ENCODE data around the gene APBB1. TPM values are rescaled to one million over a fixed set of nuclear protein-coding genes. Genes with fewer than 3 reads are reported as not detected.

APBB1 gene
- total and polyA plus RNA-seq, 10 of the 15 experiments (the other 5 are each of a cell fraction or from before 2014, with no cell fraction given) = 0.31 to 10.6 (median 5.4) TPM

GRCh38 chr11:6402561-6402981 is 16.3 kb downstream of the APBB1 start (continued):
- TF ChIP-seq PAX8 (IDR thresholded peaks at IDR 0.05) (no peak), PAX5 (IDR thresholded peaks at IDR 0.05; ENCODE audit: borderline replicate concordance, low read depth, low read length) (peak; percentile 89), ATF2 (IDR thresholded peaks at IDR 0.05; ENCODE audit: low read length) (peak; percentile 65; the same call in 1 of the 2 replicates), ZNF592 (IDR thresholded peaks at IDR 0.05) (no peak), FOS (IDR thresholded peaks at IDR 0.05; ENCODE audit: borderline replicate concordance, extremely low read depth, insufficient read length) (no peak), CEBPZ (IDR thresholded peaks at IDR 0.05; ENCODE audit: low read depth, low read length) (no peak), BCLAF1 (IDR thresholded peaks at IDR 0.05) (no peak), NR2C1 (IDR thresholded peaks at IDR 0.05) (no peak), ZNF207 (IDR thresholded peaks at IDR 0.05; ENCODE audit: borderline replicate concordance) (no peak; the same call in 1 of the 2 replicates), DPF2 (IDR thresholded peaks at IDR 0.05) (peak; percentile 61), CHD1 (IDR thresholded peaks at IDR 0.05; ENCODE audit: low read depth, low read length) (no peak), IKZF2 (IDR thresholded peaks at IDR 0.05) (peak; percentile 96 to 97), RB1 (IDR thresholded peaks at IDR 0.05; ENCODE audit: borderline replicate concordance) (no peak), RELA (IDR thresholded peaks at IDR 0.05; ENCODE audit: borderline replicate concordance, partially characterized antibody) (no peak), SUPT20H (IDR thresholded peaks at IDR 0.05; ENCODE audit: borderline replicate concordance, control insufficient read depth, low read depth, low read length) (no peak), BRCA1 (IDR thresholded peaks at IDR 0.05; ENCODE audit: low read depth, low read length) (no peak), HSF1 (IDR thresholded peaks at IDR 0.05; ENCODE audit: low read depth, low read length) (no peak), KAT2A (conservative IDR thresholded peaks at IDR 0.05; ENCODE audit: control insufficient read depth, low read depth, low read length) (no peak)

Data from GM12878 (cell line).